HL-60/S4 treated with phorbol 12-myristate 13-acetate at 8.2 ng/mL for 4 days and 3 days (cell line): Measurements from ENCODE around the gene ZFP62.
"Not testable (repeated sequence)": the region's sequence is repeated elsewhere in the genome, so short reads cannot be mapped to it uniquely, and the experiment has no call there.

ENCODE experiments used
- in situ Hi-C: fragments of 300-500 bp; cut with MboI; formaldehyde crosslinking; loops from 2 replicates; pipeline ENCODE4 v1.15.0; 2022; ENCODE audit warnings: low sequenced_read_pairs

The ZFP62 gene

GRCh38 chr5:180831139-180832093, 29.7 kb downstream of the ZFP62 start:
- in situ Hi-C loops: no loop called here

DNA sequence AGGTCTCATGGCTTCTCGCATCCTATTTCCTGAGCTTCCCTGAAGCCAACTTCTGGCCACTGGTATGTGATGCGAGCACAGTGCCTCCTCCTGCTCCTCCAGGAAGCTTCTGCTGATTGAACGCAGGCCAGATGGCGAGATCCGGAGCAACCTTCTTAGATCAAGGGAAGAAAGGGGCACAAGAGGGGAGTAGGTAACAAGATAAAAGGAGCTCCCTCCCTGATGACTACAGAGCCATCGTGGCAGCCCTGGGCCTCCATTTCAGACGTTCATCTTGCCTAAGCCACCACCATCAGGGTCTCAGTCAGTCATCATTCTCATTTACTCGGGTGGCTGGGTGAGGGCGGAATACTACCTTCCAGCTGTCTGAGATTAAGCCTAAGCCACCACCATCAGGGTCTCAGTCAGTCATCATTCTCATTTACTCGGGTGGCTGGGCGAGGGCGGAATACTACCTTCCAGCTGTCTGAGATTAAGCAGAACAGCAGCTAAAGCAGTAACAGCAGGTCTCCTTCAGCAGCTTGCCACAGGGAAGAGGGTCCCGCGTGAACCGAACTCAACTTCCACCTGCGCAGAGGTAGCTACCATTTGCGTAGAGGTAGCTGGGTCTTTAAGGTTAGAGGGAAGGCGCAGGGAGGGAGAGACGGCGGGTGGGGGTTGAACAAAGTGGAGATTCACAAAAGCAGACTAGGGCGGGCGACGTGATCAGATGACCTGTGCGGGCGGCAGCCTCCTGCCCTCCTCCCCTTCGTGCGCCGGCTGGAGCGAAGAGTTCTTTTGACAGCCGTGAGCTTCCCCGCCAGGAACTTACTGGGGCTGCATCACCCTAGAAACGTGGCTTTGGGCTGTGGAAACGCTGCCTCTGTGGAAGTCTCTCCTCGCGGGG, 30.6 kb downstream of the ZFP62 start:
- in situ Hi-C loops: no loop called here

DNA sequence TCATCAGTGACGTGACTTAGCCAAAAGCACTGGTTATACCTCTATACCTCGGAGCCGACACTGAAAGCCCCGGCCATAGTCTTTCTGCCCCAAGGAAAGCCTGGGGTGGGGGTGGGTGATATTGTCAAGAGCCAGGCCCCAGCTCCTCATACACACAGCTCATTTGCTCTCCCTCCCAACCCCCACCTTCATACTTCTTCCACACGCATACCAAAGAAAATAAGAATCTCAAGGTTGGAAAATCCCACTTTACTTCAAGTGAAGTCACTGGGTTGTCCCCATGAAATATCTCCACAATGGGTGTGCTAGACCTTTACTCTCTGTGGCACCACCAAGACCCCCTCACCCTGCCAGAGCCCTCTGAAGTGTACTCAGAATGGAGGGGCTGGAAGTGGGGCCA, 31.4 kb downstream of the ZFP62 start:
- in situ Hi-C loops: no loop called here

- in situ Hi-C loops: not testable (repeated sequence)
These were observed 32.1 kb downstream of the ZFP62 start for GRCh38 chr5:180828756-180829531.

GRCh38 chr5:180827374-180827773, 33.7 kb downstream of the ZFP62 start:
- in situ Hi-C loops: not testable (repeated sequence)

GRCh38 chr5:180825768-180826525, 35.1 kb downstream of the ZFP62 start:
- in situ Hi-C loops: no loop called here

- in situ Hi-C loops: no loop called here
These were observed 36.2 kb downstream of the ZFP62 start for GRCh38 chr5:180824630-180825476.

GRCh38 chr5:180823940-180824629, 37.0 kb downstream of the ZFP62 start:
- in situ Hi-C loops: no loop called here

- in situ Hi-C loops: no loop called here
These were observed 37.7 kb downstream of the ZFP62 start for GRCh38 chr5:180823346-180823745.

GRCh38 chr5:180821538-180821937, 39.5 kb downstream of the ZFP62 start:
- in situ Hi-C loops: no loop called here

GRCh38 chr5:180820788-180821321, 40.2 kb downstream of the ZFP62 start:
- in situ Hi-C loops: no loop called here

- in situ Hi-C loops: no loop called here
These were observed 42.3 kb downstream of the ZFP62 start for GRCh38 chr5:180818677-180819341.

DNA sequence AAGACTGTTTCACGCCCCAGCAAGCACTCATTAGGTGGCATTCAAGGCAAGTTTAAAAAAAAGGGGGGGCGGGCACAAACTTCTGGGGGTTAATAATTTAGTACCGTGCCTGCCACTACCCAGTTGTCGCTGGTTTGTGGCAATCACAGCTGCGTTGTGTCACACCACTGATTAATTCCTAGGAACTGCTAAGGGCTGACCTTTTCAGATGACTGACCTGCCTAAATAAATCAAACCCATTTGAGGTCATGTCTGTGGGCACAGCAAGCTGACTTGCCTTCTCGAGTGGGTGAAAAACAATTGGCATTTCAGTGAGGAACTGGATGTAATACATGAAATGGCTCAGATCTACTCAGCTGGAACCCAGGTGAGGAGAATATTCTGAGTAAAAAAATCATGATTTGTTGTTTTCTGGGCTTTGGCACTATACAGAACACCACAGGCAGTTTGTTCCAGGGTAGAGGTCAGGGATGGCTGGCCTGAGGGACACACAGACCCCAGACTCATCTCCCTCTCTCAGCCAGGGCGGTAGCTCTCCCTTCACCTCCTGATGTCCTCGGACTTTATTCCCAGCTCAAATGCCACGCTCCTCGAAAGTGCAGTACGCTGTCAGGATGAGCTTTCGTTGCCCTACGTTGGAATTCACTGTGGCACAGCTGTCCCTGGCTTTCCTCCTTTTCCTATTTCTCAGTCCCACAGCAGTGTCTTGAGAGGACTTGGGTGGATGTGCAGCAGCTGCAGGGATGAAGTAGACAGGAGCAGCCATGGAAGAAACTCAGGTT, 43.0 kb downstream of the ZFP62 start:
- in situ Hi-C loops: no loop called here

DNA sequence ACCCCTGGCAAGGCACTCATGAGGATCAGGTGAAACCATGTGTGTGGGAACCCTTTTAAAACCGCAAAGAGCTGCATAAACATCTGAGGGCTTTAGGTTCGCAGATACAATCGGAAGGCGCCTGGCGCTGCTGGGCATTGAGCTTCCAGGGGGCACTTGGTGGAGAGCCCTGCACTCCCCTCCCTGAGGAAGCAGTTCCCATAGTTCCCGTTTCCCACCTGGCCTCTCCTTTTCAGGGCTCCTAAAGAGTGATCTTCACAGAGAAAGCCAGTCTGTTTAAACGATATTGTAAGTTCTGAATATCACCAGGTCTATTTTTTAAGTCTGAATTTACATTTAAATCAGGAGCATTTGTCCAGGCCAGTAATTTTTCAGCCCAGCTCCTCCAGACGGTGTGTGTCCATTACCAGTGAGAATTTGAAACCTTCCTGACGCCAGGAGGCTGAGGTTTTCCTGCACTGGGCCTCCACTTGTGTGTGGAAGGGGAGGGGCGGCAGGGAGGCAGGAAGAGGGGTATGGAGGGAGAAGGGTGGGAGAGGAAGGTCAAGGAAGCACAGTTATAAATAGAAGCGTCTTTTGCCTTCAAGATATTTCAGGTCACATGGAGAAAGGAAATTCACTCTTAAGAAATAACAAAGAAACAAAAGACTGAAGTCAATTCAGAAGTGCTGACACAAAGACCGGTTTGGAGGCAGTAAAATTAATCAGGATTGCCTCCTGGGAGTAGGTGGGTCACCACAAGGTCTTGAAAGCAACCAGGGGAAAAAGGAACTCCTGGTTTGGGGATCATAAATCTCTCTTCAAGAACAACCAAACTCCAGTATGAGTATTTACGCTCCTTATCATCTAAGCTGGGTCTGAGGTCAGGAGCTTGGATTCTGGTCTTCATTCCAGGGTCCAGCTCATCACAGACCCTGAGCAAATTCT, 44.2 kb downstream of the ZFP62 start:
- in situ Hi-C loops: no loop called here

- in situ Hi-C loops: no loop called here
These were observed 45.7 kb downstream of the ZFP62 start for GRCh38 chr5:180815293-180815917.

DNA sequence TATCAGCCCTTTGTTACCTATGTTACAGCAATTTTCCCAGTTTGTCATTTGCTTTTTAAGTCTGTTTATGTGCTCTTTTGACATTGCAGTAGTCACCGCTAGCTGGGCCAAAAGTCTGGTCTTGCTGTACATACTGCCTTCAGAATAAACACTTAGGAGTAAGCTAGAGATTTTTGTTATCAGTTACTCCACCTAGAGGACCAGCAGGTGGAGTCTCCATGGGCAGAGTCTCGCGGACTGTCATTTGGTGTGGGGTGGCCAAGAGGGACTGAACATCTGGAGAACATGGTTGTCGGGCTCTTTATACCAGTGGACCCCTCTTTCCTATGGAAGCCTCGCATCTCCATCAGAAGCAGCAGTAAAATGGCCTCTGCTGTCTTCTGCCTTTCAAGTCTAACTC, 47.7 kb downstream of the ZFP62 start:
- in situ Hi-C loops: no loop called here
